ENCODE data around the gene HAP1.

- TF ChIP-seq EZH2 (IDR thresholded peaks at IDR 0.05; ENCODE audit: insufficient read depth, poor library complexity, severe bottlenecking) (no peak), EZH2phosphoT487 (IDR thresholded peaks at IDR 0.05; ENCODE audit: insufficient read depth, low read depth) (no peak)
These were observed 2.7 kb upstream of the HAP1 start for GRCh38 chr17:41736983-41737679.
